ENCODE data around the gene ITPR1. TPM values are rescaled to one million over a fixed set of nuclear protein-coding genes. Genes with fewer than 3 reads are reported as not detected.
"Not testable (repeated sequence)": the region's sequence is repeated elsewhere in the genome, so short reads cannot be mapped to it uniquely, and the experiment has no call there.

Gene ITPR1
- polyA plus RNA-seq, 3 donors, result 48.6 to 58.8 (median 53.2) TPM

DNA sequence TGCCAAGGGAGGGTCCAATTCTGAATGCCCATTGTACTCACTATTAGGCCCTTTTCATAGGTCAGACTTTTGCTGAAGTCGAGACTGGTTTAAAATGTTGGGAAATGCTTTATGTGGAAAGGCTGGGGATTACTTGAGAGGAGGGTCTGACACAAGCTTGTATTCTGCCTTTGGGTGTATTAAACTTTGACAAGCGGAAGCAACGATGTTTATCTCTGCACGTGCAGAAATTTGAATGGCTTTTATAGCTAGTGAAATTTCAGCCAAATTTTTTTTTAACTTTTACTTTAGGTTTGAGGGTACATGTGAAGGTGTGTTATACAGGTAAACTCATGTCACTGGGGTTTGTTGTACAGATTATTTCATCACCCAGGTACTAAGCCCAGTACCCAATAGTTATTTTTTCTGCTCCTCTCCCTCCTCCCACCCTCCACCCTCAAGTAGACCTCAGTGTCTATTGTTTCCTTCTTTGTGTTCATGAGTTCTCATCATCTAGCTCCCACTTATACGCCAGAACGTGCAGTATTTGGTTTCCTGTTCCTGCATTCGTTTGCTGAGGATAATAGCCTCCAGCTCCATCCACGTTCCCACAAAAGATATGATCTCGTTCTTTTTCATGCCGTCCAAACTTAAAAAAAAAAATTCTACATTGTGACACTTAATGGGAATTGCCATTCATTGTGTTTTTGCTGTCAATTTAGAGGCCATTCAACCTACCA is 263.1 kb downstream of the ITPR1 start:
- DNase-seq, result no peak

- no peak for DNase-seq
Measured at GRCh38 chr3:4756855-4757574, 263.9 kb downstream of the ITPR1 start.

GRCh38 chr3:4757575-4758248 is 264.6 kb downstream of the ITPR1 start:
- no peak for DNase-seq

GRCh38 chr3:4758249-4758860 is 265.2 kb downstream of the ITPR1 start:
- no peak for DNase-seq

GRCh38 chr3:4758957-4759656 is 266.0 kb downstream of the ITPR1 start:
- DNase-seq, result no peak

DNA sequence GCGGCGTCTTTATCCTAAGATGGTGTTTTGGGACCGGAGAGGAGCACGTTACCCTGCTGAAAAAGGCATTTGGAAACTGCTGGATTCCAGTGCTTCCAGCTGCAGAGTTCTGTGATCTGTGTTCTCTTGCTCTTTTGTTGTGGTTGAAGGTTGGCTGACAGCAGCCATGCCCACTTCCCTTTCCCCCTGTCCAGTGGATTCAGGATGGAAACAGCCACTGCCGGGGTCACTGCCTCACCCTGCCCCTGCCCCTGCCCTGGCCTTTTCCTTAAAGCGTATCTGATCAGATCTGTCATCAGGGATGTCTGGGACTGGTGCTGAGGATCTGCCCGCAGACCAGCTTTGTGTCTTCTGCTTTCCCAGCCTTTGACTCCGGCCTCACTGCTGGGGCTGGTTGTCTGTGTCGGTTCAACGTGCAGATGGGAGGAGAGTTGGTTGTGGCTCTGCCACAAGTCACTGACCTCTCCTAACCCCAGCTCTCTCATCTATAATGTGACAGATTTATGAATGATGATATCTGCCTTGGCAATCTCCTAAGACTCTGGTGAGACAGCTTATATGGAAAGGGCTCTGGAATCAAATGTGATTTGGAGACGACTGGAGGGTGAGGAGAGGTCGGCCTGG is 266.7 kb downstream of the ITPR1 start:
- no peak for DNase-seq

DNA sequence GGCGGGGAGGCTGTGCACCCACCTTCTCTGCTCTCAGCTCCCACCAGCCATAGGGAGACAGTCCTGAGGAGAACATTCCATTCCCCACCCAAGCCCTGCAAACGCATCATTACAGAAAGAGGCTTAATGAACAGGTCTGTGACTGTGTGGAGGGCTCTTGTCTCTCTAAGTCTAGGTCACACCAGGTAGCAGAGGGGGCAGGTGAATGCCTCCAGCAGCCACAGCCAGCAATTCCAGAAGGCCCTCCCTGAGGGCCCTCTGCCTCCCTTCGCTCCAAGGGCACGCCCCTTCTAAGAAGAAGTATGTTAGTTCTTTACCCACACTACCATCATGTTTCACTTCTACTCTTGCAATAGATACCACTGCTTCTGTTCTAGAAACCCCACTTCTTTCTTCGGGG is 268.6 kb downstream of the ITPR1 start:
- no peak for DNase-seq

DNA sequence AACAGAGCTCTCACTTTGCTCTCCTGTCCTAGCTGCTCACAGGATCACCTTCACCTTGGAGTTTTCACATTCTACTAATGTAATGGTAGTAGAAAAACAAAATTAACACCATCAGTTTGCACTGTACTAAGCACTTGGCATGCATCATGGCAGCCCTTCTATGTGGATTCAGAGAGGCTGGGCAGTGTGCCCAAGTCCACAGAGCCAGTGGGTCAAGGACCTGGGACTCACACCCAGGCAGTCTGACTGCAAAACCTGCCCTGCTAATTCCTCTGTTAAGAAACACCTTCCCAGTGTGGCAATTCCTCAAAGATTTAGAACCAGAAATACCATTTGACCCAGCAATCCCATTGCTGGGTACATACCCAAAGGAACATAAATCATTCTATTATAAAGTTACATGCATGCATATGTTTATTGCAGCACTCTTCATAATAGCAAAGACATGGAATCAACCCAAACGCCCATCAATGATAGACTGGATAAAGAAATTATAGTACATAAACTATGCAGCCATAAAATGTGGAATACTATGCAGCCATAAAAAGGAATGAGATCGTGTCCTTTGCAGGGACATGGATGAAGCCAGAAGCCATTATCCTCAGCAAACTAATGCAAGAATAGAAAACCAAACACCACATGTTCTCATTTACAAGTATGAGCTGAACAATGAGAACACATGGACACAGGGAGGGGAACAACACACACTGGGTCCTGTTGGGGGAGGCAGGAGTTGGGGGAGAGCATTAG is 269.5 kb downstream of the ITPR1 start:
- DNase-seq, result not testable (repeated sequence)

DNA sequence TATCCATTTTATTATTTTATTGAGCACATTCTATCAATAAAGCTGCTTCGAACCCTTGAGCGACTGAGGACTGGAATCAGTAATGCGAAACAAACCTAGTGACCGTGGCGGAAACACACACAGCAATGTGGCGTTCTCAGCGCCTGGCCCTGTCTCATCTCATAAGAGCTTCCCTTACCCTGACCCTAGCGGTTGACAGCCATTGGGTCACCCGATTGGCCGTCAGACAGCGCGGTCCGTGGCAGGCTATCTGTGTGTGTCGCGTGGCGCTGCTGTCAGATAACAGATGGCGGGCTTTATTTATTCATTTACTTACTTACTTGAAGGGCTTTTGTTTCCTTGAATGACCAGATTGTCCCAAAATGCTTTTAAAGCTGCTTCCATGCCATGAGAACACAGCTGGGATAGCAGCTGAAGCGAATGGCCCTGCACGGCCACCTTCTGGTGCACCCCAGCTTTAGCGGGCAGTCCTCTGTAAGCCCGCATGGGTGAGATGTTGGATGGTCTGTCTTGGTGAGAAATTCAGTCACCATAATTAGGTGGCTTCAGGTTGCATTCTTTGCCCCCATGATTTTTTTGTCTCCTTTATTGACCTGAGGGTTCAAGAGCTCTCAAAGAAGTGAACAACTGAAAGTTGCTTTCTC is 270.6 kb downstream of the ITPR1 start:
- no peak for DNase-seq

GRCh38 chr3:4765212-4765611 is 272.1 kb downstream of the ITPR1 start:
- no peak for DNase-seq

GRCh38 chr3:4766263-4766662 is 273.1 kb downstream of the ITPR1 start:
- DNase-seq, result no peak

DNA sequence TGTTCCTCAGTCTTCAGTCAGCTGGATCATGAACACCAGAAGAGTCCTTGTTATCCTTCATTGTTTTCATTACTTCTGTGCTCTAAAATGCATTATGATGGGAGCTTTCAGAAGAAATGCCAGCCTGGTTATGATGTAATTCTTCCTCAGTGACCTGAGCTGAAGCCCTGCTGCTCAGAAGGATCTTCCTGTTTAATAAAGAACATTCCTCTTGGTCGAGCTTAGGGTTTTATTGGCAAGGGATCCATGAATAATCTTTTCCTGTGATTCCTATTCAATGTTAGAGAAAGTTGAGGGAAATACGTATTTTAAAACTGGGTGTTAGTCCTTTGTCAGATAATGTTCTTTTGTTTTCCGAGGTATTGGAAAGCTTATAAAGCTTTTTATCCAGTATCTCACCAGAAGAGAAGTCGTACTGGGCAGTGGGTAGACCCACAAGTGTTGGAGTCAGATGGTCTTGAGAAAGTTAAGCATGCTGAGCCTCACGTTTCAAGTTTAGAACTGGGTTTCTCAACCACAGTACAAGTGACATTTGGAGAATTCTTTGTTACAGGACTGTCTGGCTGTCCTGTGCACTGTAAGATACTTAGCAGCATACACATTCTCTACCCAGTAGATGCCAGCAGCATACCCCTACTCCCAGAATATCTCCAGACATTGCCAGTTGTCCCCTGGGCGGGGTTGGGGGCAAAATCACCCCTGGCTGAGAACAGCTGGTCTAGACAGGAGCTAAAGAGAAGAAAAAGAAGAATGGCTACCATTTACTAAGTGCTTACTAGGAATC is 273.8 kb downstream of the ITPR1 start:
- no peak for DNase-seq

GRCh38 chr3:4768021-4768420 is 274.9 kb downstream of the ITPR1 start:
- no peak for DNase-seq

DNA sequence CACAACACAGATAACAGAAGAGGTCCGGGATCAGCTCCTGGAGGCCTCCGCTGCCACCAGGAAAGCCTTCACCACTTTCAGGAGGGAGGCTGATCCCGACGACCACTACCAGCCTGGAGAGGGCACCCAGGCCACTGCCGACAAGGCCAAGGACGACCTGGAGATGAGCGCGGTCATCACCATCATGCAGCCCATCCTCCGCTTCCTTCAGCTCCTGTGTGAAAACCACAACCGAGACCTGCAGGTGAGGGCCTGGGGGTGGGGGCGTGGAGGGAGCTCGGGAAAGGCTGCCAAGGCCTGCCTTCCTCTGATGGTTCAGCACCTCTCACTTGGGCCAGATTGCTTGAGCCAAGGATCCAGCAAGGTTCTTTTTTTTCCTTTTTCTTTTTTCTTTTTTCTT is 275.4 kb downstream of the ITPR1 start:
- no peak for DNase-seq

DNA sequence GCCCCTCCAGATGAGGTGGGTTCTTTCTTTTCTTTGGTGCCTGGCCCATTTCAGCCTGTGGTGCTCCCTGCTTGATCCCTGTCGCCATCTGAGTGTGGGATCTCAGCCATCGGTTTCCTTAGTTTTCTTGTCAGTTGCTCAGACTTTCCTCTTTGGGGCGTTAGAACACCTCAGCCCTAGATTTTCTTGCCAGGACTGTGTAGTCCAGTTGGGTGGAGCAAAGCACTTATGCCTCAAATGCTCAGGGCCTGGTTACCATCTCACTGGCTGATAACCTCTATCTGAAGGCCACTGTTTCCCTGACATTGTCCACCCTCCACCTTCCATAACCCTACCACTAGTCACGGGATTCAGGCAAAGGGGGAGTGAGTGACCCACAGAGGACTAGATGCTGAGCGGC is 277.4 kb downstream of the ITPR1 start:
- no peak for DNase-seq

GRCh38 chr3:4771243-4771642 is 278.1 kb downstream of the ITPR1 start:
- no peak for DNase-seq

DNA sequence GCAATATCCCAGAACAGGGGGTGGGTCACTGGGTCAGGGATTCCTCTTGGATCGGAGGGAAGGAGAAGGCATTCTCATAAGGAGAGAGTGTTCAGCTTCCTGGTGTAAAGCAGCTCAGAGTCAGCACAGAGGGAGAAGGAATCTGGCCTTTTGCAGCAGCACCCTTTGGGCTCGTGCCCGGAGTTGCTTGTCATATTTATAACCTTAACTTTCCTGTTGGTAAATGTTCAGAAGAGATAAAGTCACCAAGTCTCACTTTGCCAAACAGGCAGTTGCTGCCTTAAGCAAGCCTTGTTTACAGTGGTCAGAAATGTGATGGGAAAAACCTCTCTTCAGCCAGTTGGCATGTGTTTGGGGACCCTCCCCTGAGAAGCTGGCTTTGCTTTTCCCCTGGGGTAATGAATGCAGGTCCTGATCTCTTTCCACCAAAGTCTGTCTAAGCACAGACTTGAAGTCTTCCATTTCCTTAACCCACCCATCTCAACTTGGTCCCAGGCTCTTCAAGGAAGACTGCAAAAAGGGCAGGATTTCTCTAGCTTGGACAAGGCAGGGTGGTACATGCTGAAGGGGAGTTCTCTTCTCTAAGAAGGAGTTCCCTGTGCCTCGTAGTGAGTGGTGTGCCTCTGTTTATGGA is 279.1 kb downstream of the ITPR1 start:
- DNase-seq, result no peak

DNA sequence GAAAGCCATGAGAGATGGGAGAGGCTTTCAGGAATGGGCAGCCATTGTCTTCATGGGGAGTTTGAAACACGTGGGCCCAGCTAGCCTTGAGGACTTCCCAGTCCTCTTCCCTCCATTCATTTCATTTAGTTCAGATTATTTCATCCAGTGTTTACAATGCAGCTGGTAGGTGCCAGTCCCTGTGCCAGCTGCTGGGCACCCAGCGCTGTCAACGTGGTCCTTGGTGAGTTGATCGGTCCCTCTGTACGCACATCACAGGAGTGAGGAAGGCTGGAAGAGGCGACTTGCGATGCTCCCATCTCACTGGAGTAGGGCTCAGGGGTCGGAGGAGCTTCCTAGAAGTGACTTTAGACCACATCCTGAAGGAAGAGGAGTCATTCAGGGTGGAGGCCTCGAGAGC is 279.7 kb downstream of the ITPR1 start:
- no peak for DNase-seq

DNA sequence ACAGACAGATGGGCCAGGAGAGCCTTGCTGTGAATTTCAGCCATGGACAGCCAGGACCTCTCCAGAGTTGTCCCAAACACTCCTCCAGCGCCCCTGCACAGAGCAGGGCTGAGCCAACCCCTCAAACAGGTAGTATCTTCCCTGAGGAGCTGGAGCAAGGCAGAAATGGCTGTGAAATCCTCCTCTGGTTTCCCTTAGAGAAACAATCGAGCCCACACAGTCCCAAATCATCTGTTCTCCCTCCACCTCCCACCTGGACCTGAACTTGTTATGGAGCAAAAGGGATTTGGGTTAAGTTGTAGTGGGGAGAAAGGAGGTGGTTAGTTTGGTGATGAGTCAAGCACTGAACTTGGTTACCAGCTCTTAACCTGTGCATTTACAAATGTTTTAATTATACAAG is 280.4 kb downstream of the ITPR1 start:
- DNase-seq, result no peak
